ENCODE results near the gene BHLHA15.

BHLHA15 gene

DNA sequence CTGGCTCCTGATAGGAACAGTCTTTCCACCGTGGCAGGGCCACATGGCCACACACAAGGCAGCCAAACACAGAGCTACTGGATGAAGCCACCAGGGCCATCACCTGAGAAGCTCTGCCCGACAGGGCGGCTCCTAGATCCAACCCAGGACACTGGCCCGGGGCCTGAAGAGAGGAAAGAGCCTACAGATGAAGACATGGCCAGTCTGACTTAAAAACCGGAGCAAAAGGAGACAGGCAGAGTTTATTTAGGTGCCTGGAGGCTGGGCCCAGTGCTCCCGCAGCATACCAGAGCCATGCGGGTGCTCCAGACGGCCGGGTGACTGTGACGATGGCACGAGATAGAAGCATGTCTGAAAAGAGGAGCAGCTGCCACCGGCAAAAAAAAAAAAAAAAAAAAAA is 36.9 kb downstream of the BHLHA15 start:
- Histone ChIP-seq H3K9ac (ENCODE audit: low read depth, low read length) (no peak overlapping the region), H3K4me3 (ENCODE audit: low read depth, low read length) (no peak overlapping the region), H3K36me3 (ENCODE audit: control insufficient read depth, insufficient read depth, low read length) (peaks cover 2% of the 10 kb centered on the region), H3K4me1 (ENCODE audit: control insufficient read depth, insufficient read depth, low read length) (peaks cover 5% of the 10 kb centered on the region), H3K27me3 (ENCODE audit: control insufficient read depth, insufficient read depth, low read length) (no peaks in the 10 kb centered on the region), H3K9me3 (ENCODE audit: control insufficient read depth, insufficient read depth, low read length) (no peaks in the 10 kb centered on the region)

DNA sequence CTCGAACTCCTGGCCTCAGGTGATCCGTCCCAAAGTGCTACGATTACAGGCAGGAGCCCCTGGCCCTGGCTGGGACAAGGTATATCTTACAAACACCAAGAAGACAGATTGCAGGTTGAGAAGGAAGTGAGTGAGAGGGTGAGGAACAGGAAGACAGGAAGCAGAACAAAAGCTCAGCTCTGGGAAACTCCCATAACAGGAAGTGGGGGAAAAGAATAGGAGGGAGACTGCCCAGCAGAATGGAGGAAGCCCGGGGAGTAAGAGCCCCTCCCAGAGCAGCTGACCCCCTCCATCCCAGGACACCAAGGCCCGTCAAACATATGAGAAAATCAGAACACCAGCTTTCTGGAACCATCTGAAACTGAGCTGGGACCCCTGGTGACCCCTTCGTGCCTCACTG is 37.9 kb downstream of the BHLHA15 start:
- Histone ChIP-seq H3K36me3 (ENCODE audit: control insufficient read depth, insufficient read depth, low read length) (peaks cover 2% of the 10 kb centered on the region), H3K9ac (ENCODE audit: low read depth, low read length) (no peak overlapping the region), H3K9me3 (ENCODE audit: control insufficient read depth, insufficient read depth, low read length) (no peaks in the 10 kb centered on the region), H3K27me3 (ENCODE audit: control insufficient read depth, insufficient read depth, low read length) (no peaks in the 10 kb centered on the region), H3K4me3 (ENCODE audit: low read depth, low read length) (no peak overlapping the region), H3K4me1 (ENCODE audit: control insufficient read depth, insufficient read depth, low read length) (peaks cover 5% of the 10 kb centered on the region)

DNA sequence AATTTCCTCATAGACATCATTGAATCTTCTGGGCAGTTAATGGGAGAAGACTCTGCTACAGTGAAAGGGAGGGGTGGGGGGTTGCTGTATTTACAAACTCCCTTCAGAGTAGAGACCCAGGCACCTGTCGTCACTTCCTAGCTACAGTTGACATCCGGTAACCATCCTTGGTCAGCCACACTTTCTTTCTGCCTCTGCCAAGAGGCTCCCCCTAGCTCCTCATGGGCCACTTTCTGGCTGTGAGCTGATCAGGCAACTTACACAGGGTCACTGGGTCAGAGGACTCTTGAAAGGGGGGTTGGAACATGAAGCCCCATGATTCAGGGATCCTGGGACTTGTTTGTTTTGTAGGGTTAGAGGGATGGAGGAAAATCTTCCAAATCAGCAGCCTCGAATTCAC is 39.5 kb downstream of the BHLHA15 start:
- no peaks in the 10 kb centered on the region for H3K27me3 ChIP-seq (ENCODE audit: control insufficient read depth, insufficient read depth, low read length)
- peaks cover 5% of the 10 kb centered on the region for H3K4me1 ChIP-seq (ENCODE audit: control insufficient read depth, insufficient read depth, low read length)
- H3K4me3 ChIP-seq (ENCODE audit: low read depth, low read length) = peak overlapping the region; percentile 90
- no peaks in the 10 kb centered on the region for H3K9me3 ChIP-seq (ENCODE audit: control insufficient read depth, insufficient read depth, low read length)
- H3K9ac ChIP-seq (ENCODE audit: low read depth, low read length) = no peak overlapping the region
- H3K36me3 ChIP-seq (ENCODE audit: control insufficient read depth, insufficient read depth, low read length) = peaks cover 2% of the 10 kb centered on the region

DNA sequence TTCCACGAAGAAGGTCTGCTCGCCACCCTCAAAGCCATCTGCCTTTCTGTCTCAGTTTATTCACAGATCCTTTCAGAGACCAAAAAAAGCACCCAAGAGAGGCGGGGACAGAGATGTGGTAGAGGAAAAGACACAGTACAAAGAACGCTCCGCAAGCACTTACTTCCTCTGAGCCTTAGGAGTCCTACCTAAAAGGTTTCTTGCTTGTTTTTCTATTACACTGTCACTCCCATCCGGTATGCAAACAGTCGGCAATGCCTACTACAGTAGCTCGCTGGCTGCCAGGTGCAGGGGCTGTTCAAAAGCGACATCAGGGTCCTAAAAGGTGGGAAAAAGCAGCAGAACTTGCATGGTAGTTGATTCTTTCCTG is 40.0 kb downstream of the BHLHA15 start:
- Histone ChIP-seq H3K4me1 (ENCODE audit: control insufficient read depth, insufficient read depth, low read length) (peaks cover 5% of the 10 kb centered on the region), H3K9ac (ENCODE audit: low read depth, low read length) (peak overlapping the region; percentile 1), H3K9me3 (ENCODE audit: control insufficient read depth, insufficient read depth, low read length) (no peaks in the 10 kb centered on the region)

DNA sequence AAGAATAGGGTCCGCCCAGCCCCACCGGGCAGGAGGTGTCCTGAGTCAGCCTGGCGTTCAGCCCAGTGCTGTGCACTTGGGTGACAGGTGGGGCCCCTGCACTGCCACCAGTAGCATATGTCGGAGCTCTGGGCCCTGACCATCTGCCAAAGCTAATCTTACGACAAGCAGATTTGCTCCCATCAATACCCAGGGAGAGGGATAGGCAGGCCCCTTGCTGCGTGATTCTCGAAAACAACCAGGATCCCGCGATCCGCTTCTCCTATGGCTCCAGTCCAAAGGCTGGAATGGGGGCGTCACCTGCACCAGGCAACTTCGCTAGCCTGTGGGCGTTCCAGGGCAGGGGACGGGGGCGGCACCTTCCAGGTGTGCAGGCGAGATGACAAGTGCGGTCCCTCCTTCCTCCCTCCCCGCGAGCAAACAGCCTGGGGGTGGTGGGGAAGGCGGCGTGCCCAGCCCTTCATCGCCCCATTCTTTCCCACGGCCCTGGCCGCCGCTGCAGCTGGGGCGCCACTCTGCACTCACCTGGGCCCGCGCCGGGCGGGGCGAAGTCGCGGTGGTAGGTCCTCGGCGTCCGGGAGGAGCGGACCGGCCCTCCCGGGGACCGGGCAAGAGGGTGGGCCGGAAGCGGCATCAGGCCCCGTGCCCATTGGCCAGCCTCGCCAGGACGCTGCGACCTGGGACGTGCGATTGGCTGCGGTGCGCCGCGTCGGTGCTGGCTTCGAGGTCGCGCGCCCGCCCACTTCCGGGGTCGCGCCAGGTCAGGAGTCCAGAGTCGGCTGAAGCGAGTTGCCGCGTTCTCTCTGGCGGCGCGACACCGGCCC is 40.6 kb downstream of the BHLHA15 start, which contains the start of gene TECPR1:
TSS of gene TECPR1 (minus strand) at position 632 of the 824 bp plus-strand sequence. CDS start 6,086 bp downstream, outside the sequence.
- no peaks in the 10 kb centered on the region for H3K9me3 ChIP-seq (ENCODE audit: control insufficient read depth, insufficient read depth, low read length)
- H3K4me1 ChIP-seq (ENCODE audit: control insufficient read depth, insufficient read depth, low read length) = peaks cover 5% of the 10 kb centered on the region
- no peaks in the 10 kb centered on the region for H3K27me3 ChIP-seq (ENCODE audit: control insufficient read depth, insufficient read depth, low read length)
- peak within 1 kb of the TSS; percentile 90 for H3K4me3 ChIP-seq (ENCODE audit: low read depth, low read length)
- H3K36me3 ChIP-seq (ENCODE audit: control insufficient read depth, insufficient read depth, low read length) = peaks cover 2% of the 10 kb centered on the region
- H3K9ac ChIP-seq (ENCODE audit: low read depth, low read length) = peak within 1 kb of the TSS; percentile 1

More for the DNA sequence above, 40.0 kb downstream of the BHLHA15 start:
- Histone ChIP-seq H3K27me3 (ENCODE audit: control insufficient read depth, insufficient read depth, low read length) (no peaks in the 10 kb centered on the region), H3K4me3 (ENCODE audit: low read depth, low read length) (peak overlapping the region; percentile 90), H3K36me3 (ENCODE audit: control insufficient read depth, insufficient read depth, low read length) (peaks cover 2% of the 10 kb centered on the region)

DNA sequence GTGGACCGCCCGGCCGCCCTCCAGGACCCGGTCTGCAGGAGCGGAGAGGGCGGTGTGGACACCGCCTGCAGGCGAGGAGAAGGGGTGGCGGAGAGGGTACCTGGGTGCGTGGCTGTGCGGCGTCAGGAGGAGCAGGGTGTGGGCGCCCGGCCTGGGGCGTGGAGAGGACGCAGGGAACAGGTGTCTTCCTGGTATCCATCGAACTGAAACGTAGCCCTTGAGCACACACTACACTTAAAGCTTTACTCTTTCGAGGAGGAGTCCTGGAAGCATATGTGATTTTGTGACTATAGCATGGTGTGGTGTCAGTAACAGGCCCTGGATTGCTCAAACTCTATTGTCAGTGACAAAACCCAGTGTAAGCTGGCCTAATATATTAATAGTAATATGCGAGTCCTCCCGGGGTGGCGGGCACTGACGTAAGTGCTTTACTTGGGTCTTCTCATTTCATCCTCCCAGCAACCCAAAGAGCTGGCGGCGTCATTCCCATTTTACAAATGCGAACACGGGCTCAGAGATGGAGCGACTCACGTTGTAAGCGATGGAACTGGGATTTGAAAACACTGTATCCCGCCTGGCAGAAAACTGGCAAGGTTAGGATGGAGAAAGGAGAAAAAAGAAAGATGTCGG is 41.3 kb downstream of the BHLHA15 start:
- H3K36me3 ChIP-seq (ENCODE audit: control insufficient read depth, insufficient read depth, low read length) = peaks cover 2% of the 10 kb centered on the region
- H3K27me3 ChIP-seq (ENCODE audit: control insufficient read depth, insufficient read depth, low read length) = no peaks in the 10 kb centered on the region
- H3K9ac ChIP-seq (ENCODE audit: low read depth, low read length) = no peak overlapping the region
- H3K4me1 ChIP-seq (ENCODE audit: control insufficient read depth, insufficient read depth, low read length) = peaks cover 5% of the 10 kb centered on the region
- peak overlapping the region; percentile 90 for H3K4me3 ChIP-seq (ENCODE audit: low read depth, low read length)
- H3K9me3 ChIP-seq (ENCODE audit: control insufficient read depth, insufficient read depth, low read length) = no peaks in the 10 kb centered on the region

DNA sequence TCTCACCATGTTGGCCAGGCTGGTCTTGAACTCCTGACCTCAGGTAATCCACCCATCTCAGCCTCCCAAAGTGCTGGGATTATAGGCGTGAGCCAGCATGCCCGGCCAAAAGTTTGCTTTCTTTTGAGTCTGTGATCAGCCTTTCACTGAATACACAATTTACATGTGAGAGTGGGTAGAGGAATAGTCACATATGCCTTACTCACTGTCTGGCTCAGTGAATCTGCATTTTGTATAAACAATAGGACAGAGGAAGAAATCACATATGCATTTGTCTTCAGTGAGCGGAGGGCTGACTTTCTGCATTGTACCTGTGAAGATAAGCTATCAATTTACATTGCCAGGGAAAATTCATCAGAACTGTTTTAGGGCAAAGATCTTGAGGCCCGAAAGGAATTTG is 43.3 kb downstream of the BHLHA15 start:
- Histone ChIP-seq H3K36me3 (ENCODE audit: control insufficient read depth, insufficient read depth, low read length) (peaks cover 2% of the 10 kb centered on the region), H3K27me3 (ENCODE audit: control insufficient read depth, insufficient read depth, low read length) (no peaks in the 10 kb centered on the region), H3K4me3 (ENCODE audit: low read depth, low read length) (no peak overlapping the region), H3K4me1 (ENCODE audit: control insufficient read depth, insufficient read depth, low read length) (peaks cover 5% of the 10 kb centered on the region), H3K9ac (ENCODE audit: low read depth, low read length) (no peak overlapping the region), H3K9me3 (ENCODE audit: control insufficient read depth, insufficient read depth, low read length) (no peaks in the 10 kb centered on the region)

DNA sequence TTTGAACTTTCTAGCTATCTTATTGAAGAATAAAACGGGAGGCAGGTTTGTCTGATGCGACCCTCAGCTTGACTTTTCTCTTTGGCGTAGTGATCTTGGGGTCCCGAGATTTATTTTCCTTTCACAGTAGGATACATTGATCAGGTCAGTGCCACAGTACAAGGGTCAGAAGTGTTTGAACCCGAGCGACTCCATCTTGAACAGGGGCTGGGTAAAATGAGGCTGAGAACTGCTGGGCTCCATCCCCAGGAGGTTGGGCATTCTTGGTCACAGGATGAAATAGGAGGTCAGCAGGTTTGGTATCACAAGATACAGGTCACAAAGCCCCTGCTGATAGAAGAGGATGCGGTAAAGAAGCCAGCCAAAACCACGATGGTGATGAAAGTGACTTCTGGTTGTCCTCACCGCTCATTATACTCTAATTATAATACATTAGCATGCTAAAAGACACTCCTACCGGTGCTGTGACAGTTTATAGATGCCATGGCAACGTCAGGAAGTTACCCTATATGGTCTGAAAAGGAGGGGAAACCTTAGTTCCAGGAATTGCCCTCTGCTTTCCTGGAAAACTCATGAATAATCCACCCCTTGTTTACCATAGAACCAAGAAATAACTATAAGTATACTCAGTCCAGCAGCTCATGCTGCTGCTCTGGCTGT is 43.8 kb downstream of the BHLHA15 start:
- H3K27me3 ChIP-seq (ENCODE audit: control insufficient read depth, insufficient read depth, low read length) = no peaks in the 10 kb centered on the region
- H3K9me3 ChIP-seq (ENCODE audit: control insufficient read depth, insufficient read depth, low read length) = no peaks in the 10 kb centered on the region
- H3K4me1 ChIP-seq (ENCODE audit: control insufficient read depth, insufficient read depth, low read length) = peaks cover 5% of the 10 kb centered on the region
- no peak overlapping the region for H3K9ac ChIP-seq (ENCODE audit: low read depth, low read length)
- no peak overlapping the region for H3K4me3 ChIP-seq (ENCODE audit: low read depth, low read length)
- H3K36me3 ChIP-seq (ENCODE audit: control insufficient read depth, insufficient read depth, low read length) = peaks cover 2% of the 10 kb centered on the region

DNA sequence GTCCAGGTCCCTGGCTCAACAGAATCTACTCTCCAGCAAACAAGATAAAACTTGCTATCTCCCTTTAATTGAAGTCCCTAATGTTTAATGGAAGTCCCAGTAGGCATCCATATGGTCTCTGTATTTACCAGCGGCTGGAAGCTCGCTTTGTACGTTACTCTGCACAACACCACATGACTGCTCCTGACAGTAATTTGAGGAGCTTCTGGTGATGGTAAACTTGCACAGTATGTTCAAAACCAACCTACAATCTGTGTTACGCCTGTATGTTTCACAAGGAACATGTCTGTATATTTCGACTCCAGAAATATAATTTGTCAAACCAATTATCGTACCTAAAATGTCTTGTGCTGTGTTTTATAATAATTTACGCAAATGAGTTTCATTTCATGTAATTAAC is 45.2 kb downstream of the BHLHA15 start:
- no peaks in the 10 kb centered on the region for H3K4me1 ChIP-seq (ENCODE audit: control insufficient read depth, insufficient read depth, low read length)
- no peaks in the 10 kb centered on the region for H3K27me3 ChIP-seq (ENCODE audit: control insufficient read depth, insufficient read depth, low read length)
- H3K36me3 ChIP-seq (ENCODE audit: control insufficient read depth, insufficient read depth, low read length) = peaks cover 2% of the 10 kb centered on the region
- no peak overlapping the region for H3K9ac ChIP-seq (ENCODE audit: low read depth, low read length)
- no peaks in the 10 kb centered on the region for H3K9me3 ChIP-seq (ENCODE audit: control insufficient read depth, insufficient read depth, low read length)
- H3K4me3 ChIP-seq (ENCODE audit: low read depth, low read length) = no peak overlapping the region

DNA sequence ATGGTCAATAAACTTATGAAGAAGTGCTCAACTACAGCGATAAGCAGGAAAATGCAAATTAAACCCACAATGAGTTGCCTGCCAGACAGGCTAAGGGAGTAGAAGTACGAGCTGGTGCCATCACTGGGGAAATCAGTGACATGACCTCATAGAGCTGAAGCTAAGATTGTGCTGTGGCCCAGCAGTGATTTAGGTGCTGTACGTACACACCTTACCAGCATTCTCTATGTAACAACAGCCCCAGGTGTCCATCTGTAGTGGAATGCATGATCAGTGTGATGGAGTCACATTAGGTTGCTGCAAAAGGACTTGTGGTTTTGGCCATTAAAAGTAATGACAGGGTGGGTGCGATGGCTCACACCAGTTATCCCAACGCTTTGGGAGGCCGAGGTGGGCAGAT is 46.5 kb downstream of the BHLHA15 start:
- no peak overlapping the region for H3K4me3 ChIP-seq (ENCODE audit: low read depth, low read length)
- no peaks in the 10 kb centered on the region for H3K4me1 ChIP-seq (ENCODE audit: control insufficient read depth, insufficient read depth, low read length)
- peaks cover 3% of the 10 kb centered on the region for H3K36me3 ChIP-seq (ENCODE audit: control insufficient read depth, insufficient read depth, low read length)

More for the DNA sequence above, 46.5 kb downstream of the BHLHA15 start:
- Histone ChIP-seq H3K9ac (ENCODE audit: low read depth, low read length) (no peak overlapping the region), H3K27me3 (ENCODE audit: control insufficient read depth, insufficient read depth, low read length) (no peaks in the 10 kb centered on the region), H3K9me3 (ENCODE audit: control insufficient read depth, insufficient read depth, low read length) (no peaks in the 10 kb centered on the region)

Data from iPS-15b (cell line).